GM12891 (cell line): ENCODE data around the gene CMC1.
A peak's percentile ranks its signal among the peaks of the same experiment; 100 is the strongest.

Source experiments
- DNase-seq: peaks from one replicate; pipeline ENCODE4 v3.0.0; 2011; ENCODE audit warnings: low spot score; ENCODE audit not compliant: insufficient read length
- FAIRE-seq: peaks from 2 replicates; lab custom pipeline; 2011; peaks lifted over from hg19 to GRCh38; lab: Jason Lieb, UNC
- PAX5 ChIP-seq: IDR thresholded peaks from 2 replicates; pipeline ENCODE4 v1.6.1; 2011; ENCODE audit warnings: low read length, moderate library complexity, mild to moderate bottlenecking; ENCODE audit not compliant: insufficient read depth, severe bottlenecking
- POLR2A ChIP-seq: IDR thresholded peaks from 2 replicates; pipeline ENCODE4 v1.6.1; 2011; ENCODE audit warnings: low read depth, low read length, control low read depth
- POLR2AphosphoS5 ChIP-seq: IDR thresholded peaks from 2 replicates; pipeline ENCODE4 v1.6.1; 2011; ENCODE audit warnings: low read depth, low read length, control low read depth
- POU2F2 ChIP-seq: IDR thresholded peaks from 2 replicates; pipeline ENCODE4 v1.6.1; 2011; ENCODE audit warnings: low read depth, mild to moderate bottlenecking, control low read depth, low read length, moderate library complexity
- SPI1 ChIP-seq: IDR thresholded peaks from 2 replicates; pipeline ENCODE4 v1.6.1; 2011; ENCODE audit warnings: low read depth, low read length, control low read depth
- TAF1 ChIP-seq: IDR thresholded peaks from 2 replicates; pipeline ENCODE4 v1.6.1; 2011; ENCODE audit warnings: low read depth, low read length, control low read depth

The CMC1 gene

GRCh38 chr3:28326458-28326926 lies 85.1 kb downstream of the CMC1 start:
- TF ChIP-seq TAF1 (no peak), POU2F2 (no peak), POLR2A (no peak), POLR2AphosphoS5 (no peak), PAX5 (no peak), SPI1 (no peak)
- DNase-seq = no peak
- no peak for FAIRE-seq

GRCh38 chr3:28328188-28329151 lies 87.1 kb downstream of the CMC1 start:
- no peak for TF ChIP-seq POLR2A
- TF ChIP-seq POLR2AphosphoS5 = no peak
- no peak for TF ChIP-seq POU2F2
- FAIRE-seq = no peak
- no peak for DNase-seq

- no peak for DNase-seq
- no peak for FAIRE-seq
- no peak for TF ChIP-seq POU2F2
- no peak for TF ChIP-seq PAX5
- TF ChIP-seq SPI1 = no peak
- no peak for TF ChIP-seq POLR2AphosphoS5
- no peak for TF ChIP-seq POLR2A
- no peak for TF ChIP-seq TAF1
Measured at GRCh38 chr3:28334552-28334951, 93.1 kb downstream of the CMC1 start.

GRCh38 chr3:28335246-28335645 lies 93.8 kb downstream of the CMC1 start:
- DNase-seq (no peak), FAIRE-seq (no peak)
- TF ChIP-seq POLR2A (no peak), POLR2AphosphoS5 (no peak), TAF1 (no peak), PAX5 (no peak), POU2F2 (no peak), SPI1 (no peak)

GRCh38 chr3:28337230-28337629 lies 95.8 kb downstream of the CMC1 start:
- FAIRE-seq = no peak
- no peak for DNase-seq
- no peak for TF ChIP-seq TAF1
- TF ChIP-seq POLR2AphosphoS5 = no peak
- TF ChIP-seq PAX5 = no peak
- TF ChIP-seq POLR2A = no peak
- TF ChIP-seq SPI1 = no peak
- no peak for TF ChIP-seq POU2F2

GRCh38 chr3:28343144-28343543 lies 101.7 kb downstream of the CMC1 start:
- peak; percentile 16 for FAIRE-seq
- no peak for TF ChIP-seq POU2F2
- TF ChIP-seq TAF1 = no peak
- no peak for TF ChIP-seq POLR2A
- TF ChIP-seq PAX5 = no peak
- no peak for TF ChIP-seq SPI1
- TF ChIP-seq POLR2AphosphoS5 = no peak
- no peak for DNase-seq

GRCh38 chr3:28345690-28346089 lies 104.3 kb downstream of the CMC1 start:
- TF ChIP-seq POLR2A (no peak), TAF1 (no peak), SPI1 (no peak), POLR2AphosphoS5 (no peak), PAX5 (no peak), POU2F2 (no peak)
- FAIRE-seq (no peak), DNase-seq (no peak)

- FAIRE-seq (no peak), DNase-seq (no peak)
- TF ChIP-seq TAF1 (no peak), POLR2A (no peak), POU2F2 (no peak), POLR2AphosphoS5 (no peak), SPI1 (no peak), PAX5 (no peak)
Measured at GRCh38 chr3:28347374-28348264, 106.2 kb downstream of the CMC1 start.

- no peak for FAIRE-seq
- no peak for DNase-seq
- no peak for TF ChIP-seq SPI1
- TF ChIP-seq POU2F2 = no peak
- no peak for TF ChIP-seq POLR2AphosphoS5
- TF ChIP-seq PAX5 = no peak
- no peak for TF ChIP-seq TAF1
- TF ChIP-seq POLR2A = no peak
Measured at GRCh38 chr3:28348265-28348628, 106.8 kb downstream of the CMC1 start.
